GM23248 (cell line): Measurements from ENCODE around the gene C1orf21. TPM values are rescaled to one million over a fixed set of nuclear protein-coding genes. Genes with fewer than 3 reads are reported as not detected.

Source experiments
- DNase-seq: peaks from one replicate; pipeline ENCODE4 v3.0.0-alpha.2; 2015
- H2AFZ ChIP-seq: fragments of 200-600 bp; sonication (generic); 2 replicates; pipeline ENCODE4 v1.6.1; 2016; ENCODE audit warnings: antibody characterized with exemption
- H3F3A ChIP-seq: fragments of 200-600 bp; sonication (generic); 2 replicates; pipeline ENCODE4 v1.6.1; 2016; ENCODE audit warnings: mild to moderate bottlenecking, antibody characterized with exemption, mixed run types; ENCODE audit not compliant: insufficient read depth
- H3K27ac ChIP-seq: fragments of 200-600 bp; sonication (generic); 2 replicates; pipeline ENCODE4 v1.5.1; 2016; ENCODE audit warnings: mild to moderate bottlenecking
- H3K27me3 ChIP-seq: fragments of 200-600 bp; sonication (generic); replicated peaks from 2 replicates; pipeline ENCODE4 v1.6.1; 2016; ENCODE audit warnings: mild to moderate bottlenecking; ENCODE audit not compliant: insufficient read depth
- H3K36me3 ChIP-seq: fragments of 200-600 bp; sonication (generic); 2 replicates; pipeline ENCODE4 v1.6.1; 2016; ENCODE audit warnings: low read depth, mild to moderate bottlenecking
- H3K4me1 ChIP-seq: fragments of 200-600 bp; sonication (generic); 2 replicates; pipeline ENCODE4 v1.6.1; 2016; ENCODE audit warnings: mild to moderate bottlenecking; ENCODE audit not compliant: insufficient read depth
- H3K4me2 ChIP-seq: fragments of 200-600 bp; sonication (generic); one replicate; pipeline ENCODE4 v1.6.1; 2016; ENCODE audit warnings: mild to moderate bottlenecking; ENCODE audit not compliant: unreplicated experiment
- H3K4me3 ChIP-seq: fragments of 200-600 bp; sonication (generic); 2 replicates; pipeline ENCODE4 v1.5.1; 2016; ENCODE audit warnings: mild to moderate bottlenecking
- H3K79me2 ChIP-seq: fragments of 200-600 bp; sonication (generic); 2 replicates; pipeline ENCODE4 v1.6.1; 2016; ENCODE audit warnings: mild to moderate bottlenecking; ENCODE audit not compliant: insufficient read depth
- H3K9ac ChIP-seq: fragments of 200-600 bp; sonication (generic); 2 replicates; pipeline ENCODE4 v1.6.1; 2016; ENCODE audit warnings: mild to moderate bottlenecking
- H3K9me2 ChIP-seq: fragments of 200-600 bp; sonication (generic); 2 replicates; pipeline ENCODE4 v1.6.1; 2016; ENCODE audit warnings: mixed run types, mild to moderate bottlenecking, moderate library complexity; ENCODE audit not compliant: insufficient read depth
- H3K9me3 ChIP-seq: fragments of 200-600 bp; sonication (generic); one replicate; pipeline ENCODE4 v1.6.1; 2017; ENCODE audit warnings: low read depth
- H4K20me1 ChIP-seq: fragments of 200-600 bp; sonication (generic); 2 replicates; pipeline ENCODE4 v1.6.0; 2016; ENCODE audit not compliant: insufficient read depth
- EZH2 ChIP-seq: fragments of 200-600 bp; sonication (generic); IDR thresholded peaks from 2 replicates; pipeline ENCODE4 v1.6.1; 2018; ENCODE audit warnings: antibody characterized with exemption, mild to moderate bottlenecking; ENCODE audit not compliant: insufficient read depth, poor library complexity, severe bottlenecking
- EZH2phosphoT487 ChIP-seq: fragments of 200-600 bp; sonication (generic); IDR thresholded peaks from 2 replicates; pipeline ENCODE4 v1.6.1; 2018; ENCODE audit warnings: antibody characterized with exemption, moderate library complexity, mild to moderate bottlenecking, low read depth; ENCODE audit not compliant: insufficient read depth
- WGBS, 2 experiments: methylation state at CpG; one replicate each; pipeline ENCODE4 v1.1.6; 2015 to 2017; ENCODE audit warnings: low lambda C conversion rate in 2 of 2, low coverage in 1 of 2; ENCODE audit errors: missing lambda C conversion rate in 2 of 2; 5-methylcytosine and 5-hydroxymethylcytosine counted together
- in situ Hi-C: fragments of 300-500 bp; cut with MboI; formaldehyde crosslinking; loops from 2 replicates; pipeline ENCODE4 v1.15.0; 2020
- polyA plus RNA-seq: library from polyadenylated mRNA; unstranded; fragments of >200 nt; fragmentation: Nextera tagmentation; extraction: Ambion mirVana; gene quantifications from 2 replicates; pipeline ENCODE4 v1.2.1, GENCODE V29; 2016
- total RNA-seq: library from RNA; depleted of rRNA; stranded (reverse); fragments of >200 nt; shearing (Covaris generic); gene quantifications from 2 replicates; pipeline ENCODE4 v1.2.3, GENCODE V29; 2014

The C1orf21 gene
- total and polyA plus RNA-seq, 2 experiments from 2014 or later, result 16.7 to 20.0 TPM

GRCh38 chr1:184557423-184558347, 170.9 kb downstream of the C1orf21 start:
- Histone ChIP-seq H3K4me3 (no peak overlapping the region), H3K4me2 (no peak overlapping the region), H3F3A (no peaks in the 10 kb centered on the region), H3K4me1 (peaks cover 9% of the 10 kb centered on the region), H3K9me3 (no peaks in the 10 kb centered on the region), H3K9me2 (no peaks in the 10 kb centered on the region), H3K9ac (no peak overlapping the region), H4K20me1 (no peaks in the 10 kb centered on the region), H3K79me2 (no peaks in the 10 kb centered on the region), H2AFZ (no peak overlapping the region), H3K27ac (no peak overlapping the region), H3K27me3 (no peaks in the 10 kb centered on the region), H3K36me3 (no peaks in the 10 kb centered on the region)
- TF ChIP-seq EZH2phosphoT487 (no peak), EZH2 (no peak)
- WGBS, 2 experiments, result 82 to 85% methylated on average over 3 of the region's 3 CpGs
- DNase-seq, result no peak
- in situ Hi-C loops, result loop anchor here (10.0 to 25.0 kb wide), 2 partner anchors 313 to 470 kb away; no protein-coding TSS in a partner anchor

GRCh38 chr1:184558691-184559090, 171.9 kb downstream of the C1orf21 start:
- H3K4me3 ChIP-seq, result no peak overlapping the region
- no peaks in the 10 kb centered on the region for H3K79me2 ChIP-seq
- H3F3A ChIP-seq, result no peaks in the 10 kb centered on the region
- in situ Hi-C loops, result loop anchor here (10.0 to 25.0 kb wide), 2 partner anchors 314 to 471 kb away; no protein-coding TSS in a partner anchor
- TF ChIP-seq EZH2phosphoT487 (no peak), EZH2 (no peak)
- no peak overlapping the region for H3K4me2 ChIP-seq
- H3K27ac ChIP-seq, result no peak overlapping the region
- no peaks in the 10 kb centered on the region for H3K9me2 ChIP-seq
- H3K36me3 ChIP-seq, result no peaks in the 10 kb centered on the region
- no peak overlapping the region for H3K9ac ChIP-seq
- H3K9me3 ChIP-seq, result no peaks in the 10 kb centered on the region
- no peaks in the 10 kb centered on the region for H3K27me3 ChIP-seq
- H3K4me1 ChIP-seq, result peaks cover 10% of the 10 kb centered on the region
- no peaks in the 10 kb centered on the region for H4K20me1 ChIP-seq
- no peak for DNase-seq
- no peak overlapping the region for H2AFZ ChIP-seq

DNA sequence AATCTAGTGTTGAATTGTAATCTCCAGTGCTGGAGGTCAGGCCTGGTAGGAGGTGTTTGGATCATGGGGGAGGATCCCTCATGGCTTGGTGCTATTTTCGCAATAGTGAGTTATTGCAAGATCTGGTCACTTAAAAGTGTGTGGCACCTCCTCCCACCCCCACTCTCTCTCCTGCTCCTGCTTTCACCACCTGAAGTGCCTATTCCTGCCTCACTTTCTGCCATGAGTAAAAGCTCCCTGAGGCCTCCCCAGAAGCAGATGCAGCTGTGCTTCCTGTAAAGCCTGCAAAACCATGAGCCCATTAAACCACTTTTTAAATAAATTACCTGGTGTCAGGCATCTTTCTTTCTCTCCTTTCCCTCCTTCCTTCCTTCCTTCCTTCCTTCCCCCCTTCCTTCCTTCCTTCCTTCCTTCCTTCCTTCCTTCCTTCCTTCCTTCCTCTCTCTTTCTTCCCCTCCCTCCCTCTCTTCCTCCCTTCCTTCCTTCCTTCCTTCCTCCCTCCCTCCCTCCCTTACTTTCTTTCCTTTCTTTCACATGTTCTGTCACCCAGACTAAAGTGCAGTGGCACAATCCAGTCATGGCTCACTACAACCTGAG, 172.4 kb downstream of the C1orf21 start:
- Histone ChIP-seq H2AFZ (no peak overlapping the region), H4K20me1 (no peaks in the 10 kb centered on the region), H3K4me3 (no peak overlapping the region), H3K9ac (no peak overlapping the region), H3F3A (no peaks in the 10 kb centered on the region), H3K4me1 (peaks cover 10% of the 10 kb centered on the region), H3K9me3 (no peaks in the 10 kb centered on the region), H3K79me2 (no peaks in the 10 kb centered on the region), H3K27me3 (no peaks in the 10 kb centered on the region), H3K4me2 (no peak overlapping the region), H3K36me3 (no peaks in the 10 kb centered on the region), H3K9me2 (no peaks in the 10 kb centered on the region), H3K27ac (no peak overlapping the region)
- in situ Hi-C loops, result loop anchor here (10.0 to 25.0 kb wide), 2 partner anchors 314 to 472 kb away; no protein-coding TSS in a partner anchor
- no peak for DNase-seq
- 100% methylated on average over 1 of the region's 1 CpG for WGBS, 2 experiments
- no peak for TF ChIP-seq EZH2phosphoT487
- TF ChIP-seq EZH2, result no peak

- Histone ChIP-seq H3K4me2 (no peak overlapping the region), H3K27me3 (no peaks in the 10 kb centered on the region), H3F3A (no peaks in the 10 kb centered on the region), H3K9me2 (no peaks in the 10 kb centered on the region), H3K9ac (no peak overlapping the region), H2AFZ (no peak overlapping the region), H3K4me3 (no peak overlapping the region), H3K79me2 (no peaks in the 10 kb centered on the region), H3K36me3 (no peaks in the 10 kb centered on the region), H4K20me1 (no peaks in the 10 kb centered on the region), H3K4me1 (peaks cover 10% of the 10 kb centered on the region), H3K27ac (no peak overlapping the region), H3K9me3 (no peaks in the 10 kb centered on the region)
- no peak for TF ChIP-seq EZH2phosphoT487
- no peak for TF ChIP-seq EZH2
- no peak for DNase-seq
- in situ Hi-C loops, result loop anchor here (10.0 to 25.0 kb wide), 2 partner anchors 102 to 476 kb away; no protein-coding TSS in a partner anchor
- WGBS, 2 experiments, result 41 to 67% methylated on average over 1 of the region's 1 CpG
Measured at GRCh38 chr1:184562806-184563205, 176.0 kb downstream of the C1orf21 start.
